ENCODE measurements around the gene HOXD13.

The HOXD13 gene

DNA sequence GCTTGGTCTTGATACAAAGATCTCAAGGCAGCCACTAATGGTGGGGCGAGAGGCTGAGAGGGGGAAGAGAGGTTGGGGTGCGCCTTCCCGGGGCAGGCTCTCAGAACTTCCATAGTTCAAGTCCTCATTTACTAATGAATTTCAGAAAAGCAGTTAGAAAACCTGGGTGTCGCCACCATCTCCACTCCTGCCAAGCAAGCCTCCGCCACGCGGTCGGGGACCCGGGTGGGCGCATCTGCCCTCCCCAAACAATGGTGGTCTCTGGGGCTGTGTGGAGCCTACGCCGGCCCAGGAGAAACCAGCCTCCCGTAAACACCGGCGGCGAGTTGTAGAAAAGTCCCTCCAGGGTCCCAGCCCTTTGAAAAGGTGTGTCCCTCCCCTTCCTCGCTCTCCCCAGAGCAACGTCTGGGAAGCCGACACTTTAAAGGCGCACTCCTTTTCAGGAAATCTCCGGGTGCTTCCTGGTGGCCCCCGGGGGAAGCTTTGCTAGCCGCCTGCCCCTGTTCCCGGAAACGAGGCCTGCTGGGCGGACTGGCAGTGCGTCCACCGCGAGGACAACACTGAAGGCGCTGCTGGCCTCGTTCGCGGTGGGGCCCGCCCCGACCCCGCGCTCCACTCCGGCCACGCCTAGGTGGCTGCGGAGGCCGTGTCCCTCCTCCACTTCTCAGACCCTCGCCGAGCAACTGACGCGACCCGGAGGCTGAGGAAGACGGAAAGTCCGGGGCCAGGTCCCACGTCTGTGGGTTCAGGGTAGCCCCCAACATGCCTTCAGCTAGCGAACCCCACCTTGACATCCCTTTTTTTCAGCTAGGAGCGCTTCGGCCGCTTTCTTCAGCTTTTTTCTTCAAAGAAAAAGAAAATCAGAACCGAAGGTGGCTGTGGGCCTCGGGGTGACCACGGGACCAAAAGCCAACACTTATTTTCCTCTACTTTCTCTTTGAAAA, 25.6 kb upstream of the HOXD13 start:
- H3K9me3 ChIP-seq (replicated peaks; ENCODE audit: insufficient read depth, low read length) = no peaks in the 10 kb centered on the region
- no peaks in the 10 kb centered on the region for H3K27me3 ChIP-seq (replicated peaks; ENCODE audit: insufficient read depth, low read length)

DNA sequence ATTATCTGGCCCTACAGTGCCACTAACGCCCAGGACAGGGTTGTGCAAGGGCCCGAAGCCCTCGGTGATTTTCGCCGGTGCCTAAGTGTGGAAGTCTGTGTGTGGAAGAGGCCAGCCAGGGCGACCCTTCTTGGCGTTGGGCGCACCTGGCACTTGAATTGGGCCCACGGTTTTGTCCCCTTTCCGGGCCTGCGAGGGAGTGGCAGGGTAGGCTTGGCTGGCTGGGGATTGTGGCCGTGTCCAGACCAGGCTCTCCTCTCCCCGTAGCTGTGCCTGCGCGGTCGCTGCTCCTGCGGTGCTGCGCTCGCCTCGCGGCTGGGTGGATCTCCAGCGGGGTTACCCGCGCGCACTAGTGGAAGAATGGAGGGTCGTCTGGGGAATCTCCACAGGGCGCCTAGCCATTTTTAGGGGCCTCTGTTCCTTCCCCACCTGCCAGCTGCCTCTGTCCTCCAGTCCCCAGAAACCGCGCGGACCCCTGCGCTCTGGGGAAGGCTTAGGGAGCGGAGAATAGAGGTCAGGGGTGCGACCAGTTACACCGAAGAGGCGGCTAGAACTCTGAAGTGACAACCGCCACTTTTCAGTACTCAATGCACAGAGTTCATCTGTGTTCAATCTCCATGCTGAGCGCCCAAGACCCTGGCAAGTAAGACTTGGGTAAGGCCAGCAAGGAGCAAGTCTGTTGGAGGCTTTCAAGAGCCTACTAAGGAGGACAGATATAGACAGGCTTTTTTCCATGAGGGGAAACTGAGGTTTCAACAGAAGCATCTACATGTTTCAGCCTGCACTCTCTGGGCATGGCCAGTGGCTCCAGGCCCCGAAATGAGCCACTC, 24.7 kb upstream of the HOXD13 start:
- H2AFZ ChIP-seq (ENCODE audit: low read length) = no peak overlapping the region
- no peaks in the 10 kb centered on the region for H3K4me1 ChIP-seq (ENCODE audit: low read length)
- H4K20me1 ChIP-seq (ENCODE audit: insufficient read depth, low read length) = no peaks in the 10 kb centered on the region
- no peak overlapping the region for H3K4me2 ChIP-seq (ENCODE audit: low read depth, low read length)
- H3F3A ChIP-seq (ENCODE audit: insufficient read depth, low read length) = no peaks in the 10 kb centered on the region
- H3K36me3 ChIP-seq (replicated peaks; ENCODE audit: insufficient read depth, low read length) = no peaks in the 10 kb centered on the region
- H3K9ac ChIP-seq (ENCODE audit: low read length) = no peak overlapping the region
- H3K79me2 ChIP-seq (ENCODE audit: low read length) = no peaks in the 10 kb centered on the region
- no peaks in the 10 kb centered on the region for H3K27me3 ChIP-seq (replicated peaks; ENCODE audit: insufficient read depth, low read length)
- no peaks in the 10 kb centered on the region for H3K9me2 ChIP-seq (replicated peaks; ENCODE audit: insufficient read depth, low read length)
- no peak overlapping the region for H3K27ac ChIP-seq (ENCODE audit: low read length)
- H3K9me3 ChIP-seq (replicated peaks; ENCODE audit: insufficient read depth, low read length) = no peaks in the 10 kb centered on the region
- no peak for DNase-seq
- H3K4me3 ChIP-seq (ENCODE audit: low read length) = no peak overlapping the region
- TF ChIP-seq, protein P1, sequence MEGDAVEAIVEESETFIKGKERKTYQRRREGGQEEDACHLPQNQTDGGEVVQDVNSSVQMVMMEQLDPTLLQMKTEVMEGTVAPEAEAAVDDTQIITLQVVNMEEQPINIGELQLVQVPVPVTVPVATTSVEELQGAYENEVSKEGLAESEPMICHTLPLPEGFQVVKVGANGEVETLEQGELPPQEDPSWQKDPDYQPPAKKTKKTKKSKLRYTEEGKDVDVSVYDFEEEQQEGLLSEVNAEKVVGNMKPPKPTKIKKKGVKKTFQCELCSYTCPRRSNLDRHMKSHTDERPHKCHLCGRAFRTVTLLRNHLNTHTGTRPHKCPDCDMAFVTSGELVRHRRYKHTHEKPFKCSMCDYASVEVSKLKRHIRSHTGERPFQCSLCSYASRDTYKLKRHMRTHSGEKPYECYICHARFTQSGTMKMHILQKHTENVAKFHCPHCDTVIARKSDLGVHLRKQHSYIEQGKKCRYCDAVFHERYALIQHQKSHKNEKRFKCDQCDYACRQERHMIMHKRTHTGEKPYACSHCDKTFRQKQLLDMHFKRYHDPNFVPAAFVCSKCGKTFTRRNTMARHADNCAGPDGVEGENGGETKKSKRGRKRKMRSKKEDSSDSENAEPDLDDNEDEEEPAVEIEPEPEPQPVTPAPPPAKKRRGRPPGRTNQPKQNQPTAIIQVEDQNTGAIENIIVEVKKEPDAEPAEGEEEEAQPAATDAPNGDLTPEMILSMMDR (IDR thresholded peaks at IDR 0.05; ENCODE audit: low read length) = no peak
- TF ChIP-seq EZH2 (optimal IDR thresholded peaks at IDR 0.05; ENCODE audit: low read depth, low read length) (no peak), EZH2phosphoT487 (IDR thresholded peaks at IDR 0.05; ENCODE audit: low read length) (no peak)

More for the DNA sequence above, 25.6 kb upstream of the HOXD13 start:
- no peaks in the 10 kb centered on the region for H3K4me1 ChIP-seq (ENCODE audit: low read length)
- no peak overlapping the region for H3K4me3 ChIP-seq (ENCODE audit: low read length)
- H3K9ac ChIP-seq (ENCODE audit: low read length) = no peak overlapping the region
- H3K27ac ChIP-seq (ENCODE audit: low read length) = no peak overlapping the region
- H3K9me2 ChIP-seq (replicated peaks; ENCODE audit: insufficient read depth, low read length) = no peaks in the 10 kb centered on the region
- DNase-seq = no peak
- TF ChIP-seq EZH2phosphoT487 (IDR thresholded peaks at IDR 0.05; ENCODE audit: low read length) (no peak), EZH2 (optimal IDR thresholded peaks at IDR 0.05; ENCODE audit: low read depth, low read length) (no peak)
- H3K4me2 ChIP-seq (ENCODE audit: low read depth, low read length) = no peak overlapping the region
- no peaks in the 10 kb centered on the region for H4K20me1 ChIP-seq (ENCODE audit: insufficient read depth, low read length)
- no peaks in the 10 kb centered on the region for H3K36me3 ChIP-seq (replicated peaks; ENCODE audit: insufficient read depth, low read length)
- no peaks in the 10 kb centered on the region for H3F3A ChIP-seq (ENCODE audit: insufficient read depth, low read length)
- H3K79me2 ChIP-seq (ENCODE audit: low read length) = no peaks in the 10 kb centered on the region
- no peak overlapping the region for H2AFZ ChIP-seq (ENCODE audit: low read length)

DNA sequence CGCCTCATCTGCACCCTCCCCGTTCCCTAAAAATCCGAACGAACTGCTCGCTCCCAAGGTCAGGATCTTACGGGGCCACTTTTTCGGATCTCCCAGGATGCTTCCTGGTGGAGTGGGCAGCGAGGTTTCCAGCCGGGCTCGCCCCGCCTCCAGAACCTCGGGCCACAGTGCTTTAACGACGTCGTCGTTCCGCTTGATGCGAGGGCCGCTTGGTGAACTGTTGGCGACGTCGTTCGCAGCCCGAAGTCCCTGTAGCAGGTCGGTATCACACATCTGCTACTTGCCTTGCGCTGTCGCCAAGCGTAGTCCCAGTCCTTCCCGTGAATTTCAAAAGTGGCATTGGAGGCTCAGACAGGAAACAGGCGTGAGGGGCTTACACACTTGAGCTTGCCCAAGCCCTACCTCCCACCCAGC, 24.1 kb upstream of the HOXD13 start:
- no peak for TF ChIP-seq EZH2phosphoT487 (IDR thresholded peaks at IDR 0.05; ENCODE audit: low read length)
- H3K27ac ChIP-seq (ENCODE audit: low read length) = no peak overlapping the region
- H3K9me2 ChIP-seq (replicated peaks; ENCODE audit: insufficient read depth, low read length) = no peaks in the 10 kb centered on the region
- no peaks in the 10 kb centered on the region for H3K27me3 ChIP-seq (replicated peaks; ENCODE audit: insufficient read depth, low read length)
- no peak overlapping the region for H3K4me3 ChIP-seq (ENCODE audit: low read length)
- H3K9me3 ChIP-seq (replicated peaks; ENCODE audit: insufficient read depth, low read length) = no peaks in the 10 kb centered on the region
- no peak for DNase-seq
- H4K20me1 ChIP-seq (ENCODE audit: insufficient read depth, low read length) = no peaks in the 10 kb centered on the region
- H3K4me1 ChIP-seq (ENCODE audit: low read length) = no peaks in the 10 kb centered on the region
- H3K4me2 ChIP-seq (ENCODE audit: low read depth, low read length) = no peak overlapping the region
- no peak overlapping the region for H3K9ac ChIP-seq (ENCODE audit: low read length)
- H2AFZ ChIP-seq (ENCODE audit: low read length) = no peak overlapping the region
- H3K36me3 ChIP-seq (replicated peaks; ENCODE audit: insufficient read depth, low read length) = no peaks in the 10 kb centered on the region
- no peaks in the 10 kb centered on the region for H3K79me2 ChIP-seq (ENCODE audit: low read length)
- no peaks in the 10 kb centered on the region for H3F3A ChIP-seq (ENCODE audit: insufficient read depth, low read length)

Measured in MM.1S (cell line).